Activated T-cell treated with anti-CD3 and anti-CD28 coated beads, Interleukin-2, amount 50 U/mL, for 24 hours (primary cell): Measurements from ENCODE around the gene YIF1A.
A peak's percentile ranks its signal among the peaks of the same experiment; 100 is the strongest.
"Not testable (repeated sequence)": the region's sequence is repeated elsewhere in the genome, so short reads cannot be mapped to it uniquely, and the experiment has no call there.

Experiments used
- DNase-seq: peaks from one replicate; pipeline ENCODE4 v3.0.0-alpha.2; 2020
- H3K27ac Mint-ChIP-seq: 2 replicates; pipeline ENCODE4 v1.8.0; 2020; ENCODE audit warnings: mild to moderate bottlenecking, mixed read lengths
- H3K27me3 Mint-ChIP-seq: 2 replicates; pipeline ENCODE4 v1.8.0; 2020; ENCODE audit warnings: mixed read lengths
- H3K36me3 Mint-ChIP-seq: 2 replicates; pipeline ENCODE4 v1.8.0; 2020; ENCODE audit warnings: low read depth, mixed read lengths
- H3K4me1 Mint-ChIP-seq: 2 replicates; pipeline ENCODE4 v1.8.0; 2020; ENCODE audit warnings: low read depth, mixed read lengths
- H3K4me3 Mint-ChIP-seq: 2 replicates; pipeline ENCODE4 v1.8.0; 2020; ENCODE audit warnings: mild to moderate bottlenecking, moderate library complexity, mixed read lengths
- H3K9me3 Mint-ChIP-seq: 2 replicates; pipeline ENCODE4 v1.8.0; 2020; ENCODE audit warnings: mixed read lengths

YIF1A gene

GRCh38 chr11:66277064-66277463, 11.9 kb downstream of the YIF1A start:
- H3K27ac Mint-ChIP-seq, result peak overlapping the region; percentile 29
- peaks cover 20% of the 10 kb centered on the region for H3K4me1 Mint-ChIP-seq
- H3K9me3 Mint-ChIP-seq, DNase-seq, H3K27me3 Mint-ChIP-seq, H3K4me3 Mint-ChIP-seq: not testable (repeated sequence)
- peaks cover 49% of the 10 kb centered on the region for H3K36me3 Mint-ChIP-seq

- DNase-seq, H3K4me3 Mint-ChIP-seq: not testable (repeated sequence)
Observed at GRCh38 chr11:66276619-66277018, 12.3 kb downstream of the YIF1A start.

GRCh38 chr11:66275984-66276612, 12.8 kb downstream of the YIF1A start:
- no peak for DNase-seq
- no peaks in the 10 kb centered on the region for H3K27me3 Mint-ChIP-seq
- peaks cover 55% of the 10 kb centered on the region for H3K36me3 Mint-ChIP-seq
- H3K9me3 Mint-ChIP-seq, result no peaks in the 10 kb centered on the region
- no peak overlapping the region for H3K27ac Mint-ChIP-seq
- H3K4me1 Mint-ChIP-seq, result peaks cover 22% of the 10 kb centered on the region
- H3K4me3 Mint-ChIP-seq, result no peak overlapping the region

More at GRCh38 chr11:66276619-66277018, 12.3 kb downstream of the YIF1A start:
- H3K4me1 Mint-ChIP-seq, result peaks cover 22% of the 10 kb centered on the region
- peaks cover 54% of the 10 kb centered on the region for H3K36me3 Mint-ChIP-seq
- H3K9me3 Mint-ChIP-seq, H3K27ac Mint-ChIP-seq, H3K27me3 Mint-ChIP-seq: not testable (repeated sequence)

GRCh38 chr11:66275396-66275795, 13.5 kb downstream of the YIF1A start:
- DNase-seq, result no peak
- H3K27ac Mint-ChIP-seq, result no peak overlapping the region
- peaks cover 62% of the 10 kb centered on the region for H3K36me3 Mint-ChIP-seq
- no peaks in the 10 kb centered on the region for H3K9me3 Mint-ChIP-seq
- H3K27me3 Mint-ChIP-seq, result no peaks in the 10 kb centered on the region
- no peak overlapping the region for H3K4me3 Mint-ChIP-seq
- H3K4me1 Mint-ChIP-seq, result peaks cover 27% of the 10 kb centered on the region

GRCh38 chr11:66274219-66274618, 14.7 kb downstream of the YIF1A start:
- Mint-ChIP-seq H3K4me1 (peaks cover 37% of the 10 kb centered on the region), H3K36me3 (peaks cover 73% of the 10 kb centered on the region), H3K27me3 (no peaks in the 10 kb centered on the region), H3K9me3 (no peaks in the 10 kb centered on the region), H3K4me3 (no peak overlapping the region), H3K27ac (no peak overlapping the region)
- no peak for DNase-seq

- Mint-ChIP-seq H3K27me3 (no peaks in the 10 kb centered on the region), H3K36me3 (peaks cover 82% of the 10 kb centered on the region), H3K4me1 (peaks cover 39% of the 10 kb centered on the region), H3K27ac (peak overlapping the region; percentile 77), H3K4me3 (no peak overlapping the region), H3K9me3 (no peaks in the 10 kb centered on the region)
- no peak for DNase-seq
Observed at GRCh38 chr11:66272596-66272995, 16.3 kb downstream of the YIF1A start.

- Mint-ChIP-seq H3K4me3 (no peak overlapping the region), H3K36me3 (peaks cover 84% of the 10 kb centered on the region), H3K27ac (peak overlapping the region; percentile 77), H3K27me3 (no peaks in the 10 kb centered on the region), H3K9me3 (no peaks in the 10 kb centered on the region), H3K4me1 (peaks cover 43% of the 10 kb centered on the region)
- DNase-seq, result no peak
Observed at GRCh38 chr11:66271816-66272215, 17.1 kb downstream of the YIF1A start.

- peaks cover 83% of the 10 kb centered on the region for H3K36me3 Mint-ChIP-seq
- H3K9me3 Mint-ChIP-seq, result no peaks in the 10 kb centered on the region
- no peak for DNase-seq
Observed at GRCh38 chr11:66268952-66269905, 19.7 kb downstream of the YIF1A start.

GRCh38 chr11:66268244-66268951, 20.5 kb downstream of the YIF1A start, which contains the start of gene RAB1B:
RAB1B (plus strand) TSS chr11:66268639; CDS start chr11:66268680, 41 bp downstream.
- DNase-seq, result peak; percentile 100
- H3K27ac Mint-ChIP-seq, result peak within 1 kb of the TSS; percentile 99
- peak within 1 kb of the TSS; percentile 91 for H3K4me3 Mint-ChIP-seq
- no peaks in the 10 kb centered on the region for H3K27me3 Mint-ChIP-seq
- H3K9me3 Mint-ChIP-seq, result no peaks in the 10 kb centered on the region
- H3K4me1 Mint-ChIP-seq, result peaks cover 44% of the 10 kb centered on the region
- H3K36me3 Mint-ChIP-seq, result peaks cover 84% of the 10 kb centered on the region

More at GRCh38 chr11:66268952-66269905, 19.7 kb downstream of the YIF1A start:
- peaks cover 44% of the 10 kb centered on the region for H3K4me1 Mint-ChIP-seq
- H3K4me3 Mint-ChIP-seq, result peak overlapping the region; percentile 91
- H3K27me3 Mint-ChIP-seq, result no peaks in the 10 kb centered on the region
- H3K27ac Mint-ChIP-seq, result peak overlapping the region; percentile 99

- Mint-ChIP-seq H3K4me1 (peaks cover 43% of the 10 kb centered on the region), H3K27ac (peak overlapping the region; percentile 99)
Observed at GRCh38 chr11:66267379-66268243, 21.3 kb downstream of the YIF1A start.

GRCh38 chr11:66267039-66267378, 21.9 kb downstream of the YIF1A start:
- Mint-ChIP-seq H3K4me3 (peak overlapping the region; percentile 75), H3K9me3 (no peaks in the 10 kb centered on the region), H3K27ac (peak overlapping the region; percentile 90), H3K36me3 (peaks cover 84% of the 10 kb centered on the region), H3K4me1 (peaks cover 38% of the 10 kb centered on the region), H3K27me3 (no peaks in the 10 kb centered on the region)
- no peak for DNase-seq

More at GRCh38 chr11:66267379-66268243, 21.3 kb downstream of the YIF1A start:
- DNase-seq, result peak; percentile 90
- Mint-ChIP-seq H3K36me3 (peaks cover 84% of the 10 kb centered on the region), H3K9me3 (no peaks in the 10 kb centered on the region), H3K4me3 (peak overlapping the region; percentile 91), H3K27me3 (no peaks in the 10 kb centered on the region)

GRCh38 chr11:66266378-66267038, 22.4 kb downstream of the YIF1A start:
- H3K27ac Mint-ChIP-seq, result peak overlapping the region; percentile 90
- peaks cover 84% of the 10 kb centered on the region for H3K36me3 Mint-ChIP-seq
- no peaks in the 10 kb centered on the region for H3K9me3 Mint-ChIP-seq
- H3K4me3 Mint-ChIP-seq, result peak overlapping the region; percentile 75
- H3K27me3 Mint-ChIP-seq, result no peaks in the 10 kb centered on the region
- DNase-seq, result no peak
- H3K4me1 Mint-ChIP-seq, result peaks cover 33% of the 10 kb centered on the region
